NCI-H1092 (cell line): ENCODE results near the gene TXNL4A.

Experiments
- DNase-seq: peaks from one replicate; lab custom pipeline; 2025; lab: John Stamatoyannopoulos, UW

Gene TXNL4A

DNA sequence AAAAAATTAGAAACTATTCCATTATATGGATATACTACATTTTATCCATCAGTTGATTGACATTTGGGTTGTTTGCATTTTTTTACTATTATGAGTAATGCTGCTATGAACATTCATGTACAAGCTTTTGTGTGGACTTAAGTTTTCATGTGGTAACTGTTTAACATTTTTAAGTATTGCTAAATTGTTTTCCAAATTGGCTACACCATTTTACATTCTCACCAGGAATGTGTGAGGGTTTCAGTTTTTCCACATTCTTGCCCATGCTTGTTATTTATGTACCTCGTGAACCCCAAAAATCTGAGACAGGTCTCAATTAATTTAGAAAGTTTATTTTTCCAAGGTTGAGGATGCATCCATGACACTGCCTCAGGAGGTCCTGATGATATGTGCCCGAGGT, 3.1 kb upstream of the TXNL4A start:
- no peak for DNase-seq

- no peak for DNase-seq
Observed at GRCh38 chr18:79989195-79989497, 783 bp upstream of the TXNL4A start.

GRCh38 chr18:79988071-79988450, 302 bp downstream of the TXNL4A start:
- peak; percentile 38 for DNase-seq

DNA sequence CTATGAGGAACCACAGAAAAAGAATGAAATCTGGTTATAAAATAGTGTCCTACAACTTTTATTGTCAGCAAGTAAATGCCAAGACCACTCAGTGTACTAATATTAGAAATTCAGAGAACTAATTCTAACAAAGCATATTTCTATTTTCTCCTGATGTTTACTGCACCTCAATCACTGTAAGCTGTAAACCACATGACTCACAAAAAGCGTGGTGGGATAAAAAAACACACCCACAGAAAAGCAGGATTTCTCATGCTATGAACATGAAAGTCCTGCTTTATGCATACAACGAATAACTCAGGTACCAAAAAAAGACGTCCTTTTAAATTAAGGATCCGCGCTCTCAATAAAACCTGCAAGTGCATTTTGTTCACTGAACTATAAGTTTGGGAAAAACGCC, 797 bp downstream of the TXNL4A start:
- DNase-seq: no peak

- DNase-seq: no peak
Observed at GRCh38 chr18:79986726-79987125, 1.6 kb downstream of the TXNL4A start.

GRCh38 chr18:79985172-79985571, 3.2 kb downstream of the TXNL4A start:
- DNase-seq: no peak

DNA sequence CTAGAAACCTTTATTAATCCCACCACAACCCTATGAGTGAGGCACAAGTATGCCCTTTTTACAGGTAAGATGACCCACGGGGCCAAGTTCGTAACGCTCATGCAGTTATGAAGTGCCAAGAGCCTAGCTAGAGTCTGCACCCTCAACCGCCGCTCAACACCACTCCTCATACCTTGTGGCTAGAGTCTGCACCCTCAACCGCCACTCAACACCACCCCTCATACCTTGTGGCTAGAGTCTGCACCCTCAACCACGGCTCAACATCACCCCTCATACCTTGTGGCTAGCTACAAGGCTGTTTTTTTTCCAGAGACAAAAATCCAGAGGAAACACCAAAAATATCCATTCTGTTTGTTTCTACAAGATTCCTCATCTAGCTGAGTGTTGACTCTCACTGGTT, 4.6 kb downstream of the TXNL4A start:
- no peak for DNase-seq

DNA sequence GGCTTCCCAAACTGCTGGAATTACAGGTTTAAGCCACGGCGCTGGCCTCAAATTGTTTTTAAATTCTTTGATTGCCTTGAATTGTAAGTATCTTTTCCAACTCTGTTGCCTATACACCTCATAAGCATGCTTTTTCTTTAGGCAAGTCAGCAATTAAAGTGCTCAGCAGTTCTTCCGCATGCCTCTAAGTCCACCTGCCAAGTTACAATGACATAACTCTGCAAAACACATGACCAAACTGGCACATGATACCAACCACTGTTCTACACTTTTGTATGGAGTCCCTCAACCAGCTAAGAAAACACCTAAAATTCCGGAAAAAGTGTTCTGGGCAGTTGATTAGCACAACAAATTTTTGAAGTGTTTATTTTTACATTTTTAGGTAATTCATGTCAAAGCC, 5.1 kb downstream of the TXNL4A start:
- DNase-seq: no peak

DNA sequence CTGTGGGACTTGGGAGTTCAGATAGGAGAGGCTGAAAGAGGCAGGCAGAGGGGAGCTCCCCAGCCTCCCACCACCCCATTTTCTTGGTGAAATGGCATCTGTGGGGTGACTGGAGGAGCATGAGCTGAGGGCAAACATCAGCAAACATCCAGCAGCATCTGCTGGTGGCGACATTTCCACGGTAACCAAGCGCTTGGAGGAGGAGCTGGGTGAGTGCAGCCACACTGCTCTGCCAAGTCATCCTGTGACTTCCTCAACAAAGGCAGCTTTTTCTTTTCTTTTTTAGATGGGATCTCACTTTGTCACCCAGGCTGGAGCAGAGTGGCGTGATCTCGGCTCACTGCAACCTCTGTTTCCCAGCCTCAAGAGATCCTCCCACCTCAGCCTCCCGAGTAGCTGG, 5.6 kb downstream of the TXNL4A start:
- no peak for DNase-seq

- no peak for DNase-seq
Observed at GRCh38 chr18:79980585-79980984, 7.8 kb downstream of the TXNL4A start.

GRCh38 chr18:79979843-79980242, 8.5 kb downstream of the TXNL4A start:
- no peak for DNase-seq

DNA sequence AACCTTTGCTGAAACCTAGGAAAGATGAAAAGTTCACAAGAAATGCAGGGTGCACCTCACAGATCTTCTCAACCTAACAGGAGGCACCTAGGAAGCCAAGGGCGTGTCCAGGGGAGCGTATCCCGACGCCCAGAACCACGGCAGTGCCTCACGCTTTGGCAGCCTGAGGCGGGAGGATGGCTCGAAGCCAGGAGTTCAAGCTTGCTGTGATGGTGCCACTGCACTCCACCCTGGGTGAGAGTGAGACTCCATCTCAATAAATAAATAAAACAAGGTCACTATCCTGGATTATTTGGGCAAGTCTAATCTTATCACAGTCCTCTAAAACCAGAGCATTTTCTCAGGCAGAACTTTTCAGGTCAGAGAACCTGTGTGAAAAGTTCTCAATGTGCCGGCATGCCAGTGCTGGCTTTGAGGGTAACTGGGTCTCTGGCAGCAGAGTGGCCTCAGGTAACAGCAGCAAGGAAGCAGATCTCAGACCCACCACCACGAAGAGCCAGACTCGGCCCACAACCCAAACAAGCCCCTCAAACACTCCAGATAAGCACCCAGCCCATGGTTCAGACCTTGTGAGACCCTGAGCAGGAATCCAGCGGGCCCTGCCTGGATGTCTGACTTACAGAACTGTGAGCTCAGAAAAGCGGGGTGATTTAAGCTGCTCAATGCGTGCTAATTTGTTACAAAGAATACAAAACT, 12.2 kb downstream of the TXNL4A start:
- no peak for DNase-seq

DNA sequence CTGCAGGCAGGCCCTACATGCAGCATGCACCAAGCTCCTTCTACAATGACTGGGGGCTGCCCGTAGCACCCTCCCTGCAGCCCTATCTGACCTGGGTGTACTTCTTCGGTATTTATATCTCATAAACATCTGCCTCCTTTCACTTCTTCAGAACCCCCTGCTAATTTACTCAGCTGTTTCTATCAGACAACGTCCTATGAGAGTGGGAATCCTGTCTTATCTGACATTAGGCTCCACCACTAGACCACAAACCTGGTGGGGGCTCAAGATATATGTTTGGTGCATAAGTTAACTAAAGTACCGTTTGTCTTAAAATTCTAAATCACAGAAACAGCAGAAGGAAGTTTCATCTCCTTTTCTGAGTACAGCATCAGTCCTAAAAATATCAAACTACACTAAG, 13.3 kb downstream of the TXNL4A start:
- no peak for DNase-seq

DNA sequence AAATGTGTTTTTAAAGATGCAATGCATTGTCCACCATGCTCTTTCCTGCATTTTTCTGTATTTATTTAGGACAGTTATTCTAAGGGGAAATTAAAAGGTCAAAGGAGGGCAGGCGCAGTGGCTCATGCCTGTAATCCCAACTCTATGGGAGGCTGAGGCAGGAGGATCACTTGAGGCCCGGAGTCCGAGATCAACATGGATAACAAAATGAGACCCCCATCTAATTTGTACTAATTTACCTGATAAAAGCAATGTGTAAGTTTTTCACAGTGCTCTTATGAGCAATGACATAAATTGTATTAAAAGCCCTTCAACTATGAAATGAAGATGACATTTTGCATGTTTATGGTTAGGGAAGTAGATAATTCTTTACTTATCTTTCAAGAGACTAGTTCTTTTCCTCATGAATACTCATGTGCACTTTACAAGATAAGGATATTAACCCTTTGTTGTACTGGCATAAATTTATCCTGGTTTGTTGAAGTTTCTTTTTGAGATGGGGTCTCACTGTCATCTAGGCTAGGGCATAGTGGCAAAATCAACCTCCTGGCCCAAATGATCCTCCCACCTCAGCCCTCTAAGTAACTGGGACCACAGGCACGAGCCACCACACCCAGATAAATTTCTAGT, 14.2 kb downstream of the TXNL4A start:
- DNase-seq: no peak

- no peak for DNase-seq
Observed at GRCh38 chr18:79973517-79973916, 14.8 kb downstream of the TXNL4A start.

- no peak for DNase-seq
Observed at GRCh38 chr18:79972720-79973119, 15.6 kb downstream of the TXNL4A start.

- DNase-seq: no peak
Observed at GRCh38 chr18:79971986-79972385, 16.4 kb downstream of the TXNL4A start.

DNA sequence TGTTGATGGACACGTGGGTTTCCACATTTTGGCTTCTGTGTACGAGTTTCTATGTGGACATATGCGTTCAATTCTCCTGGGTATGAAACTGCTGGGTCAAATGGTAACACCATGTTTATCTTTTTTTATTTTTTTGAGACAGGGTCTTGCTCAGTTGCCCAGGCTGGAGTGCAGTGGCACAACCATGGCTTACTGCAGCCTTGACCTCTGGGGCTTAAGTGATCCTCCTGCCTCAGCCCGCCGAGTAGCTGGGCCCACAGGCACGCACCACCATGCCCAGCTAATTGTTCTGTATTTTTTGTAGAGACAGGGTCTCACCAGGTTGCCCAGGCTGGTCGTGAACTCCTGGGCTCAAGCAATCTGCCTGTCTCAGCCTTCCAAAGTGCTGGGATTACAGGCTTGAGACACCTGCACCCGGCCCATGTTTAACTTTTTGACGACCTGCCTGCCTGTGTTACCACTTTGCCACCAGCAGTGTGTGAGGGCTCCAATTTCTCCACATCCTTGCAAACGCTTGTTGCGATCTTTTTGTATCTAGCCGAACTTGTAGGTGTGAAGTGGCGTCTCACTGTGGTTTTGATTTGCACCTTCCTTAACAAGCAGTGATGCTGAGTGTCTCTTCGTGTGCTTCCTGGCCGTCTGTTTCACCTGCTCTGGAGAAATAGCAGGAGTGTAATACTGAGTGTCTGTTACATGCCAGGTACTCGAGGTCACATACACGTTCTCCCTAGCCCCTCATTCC, 17.0 kb downstream of the TXNL4A start:
- no peak for DNase-seq

- no peak for DNase-seq
Observed at GRCh38 chr18:79970419-79971133, 17.8 kb downstream of the TXNL4A start.

DNA sequence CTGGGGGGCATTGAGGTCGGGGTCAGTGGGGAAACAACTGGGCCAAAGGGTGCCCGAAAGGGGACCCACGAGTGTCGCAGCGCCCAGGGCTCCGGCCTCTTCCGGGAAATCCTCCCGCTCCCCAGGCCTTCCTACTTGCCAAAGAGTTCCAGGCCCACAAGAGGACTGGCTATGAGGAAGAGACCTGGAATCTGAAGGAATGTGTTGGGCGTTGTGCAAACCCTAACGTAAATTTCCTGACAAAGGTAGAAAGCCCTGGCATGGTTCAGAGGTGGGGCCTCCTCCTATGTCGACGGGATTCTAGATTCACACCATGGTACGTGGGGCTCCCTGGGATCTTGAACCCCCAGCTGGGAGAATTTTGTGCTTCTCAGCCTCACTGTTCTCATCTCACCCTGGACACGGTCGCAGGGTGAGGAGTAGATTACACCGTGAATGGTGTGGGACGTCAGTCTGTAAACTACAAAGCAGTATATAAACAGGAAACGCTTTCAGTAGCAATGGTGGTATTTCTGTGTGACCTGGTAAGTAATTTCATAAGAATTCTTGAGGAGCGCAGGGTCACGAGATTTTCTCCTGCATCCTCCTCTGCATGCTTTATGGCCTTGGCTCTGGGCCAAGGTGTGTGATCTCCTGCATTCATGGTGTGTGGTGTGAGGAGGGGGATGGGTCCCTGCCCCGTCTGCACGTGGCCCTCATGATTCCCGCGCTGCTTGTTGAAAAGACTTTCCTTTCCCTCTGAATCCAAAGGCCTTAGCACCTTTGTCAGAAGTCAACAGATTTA, 23.1 kb downstream of the TXNL4A start:
- DNase-seq: peak; percentile 48

- peak; percentile 10 for DNase-seq
Observed at GRCh38 chr18:79964330-79965118, 23.8 kb downstream of the TXNL4A start, which contains the start of gene HSBP1L1. HSBP1L1 (plus strand) TSS chr18:79964643; CDS start chr18:79964736, 93 bp downstream.
